COLO668 (cell line): ENCODE measurements around the gene RPP40.
"Not testable (repeated sequence)": the region's sequence is repeated elsewhere in the genome, so short reads cannot be mapped to it uniquely, and the experiment has no call there.

Experiments
- DNase-seq: peaks from one replicate; lab custom pipeline; 2025; ENCODE audit not compliant: unreplicated experiment; lab: John Stamatoyannopoulos, UW

RPP40 gene

GRCh38 chr6:5020142-5020541, 16.3 kb upstream of the RPP40 start:
- DNase-seq: no peak

GRCh38 chr6:5014072-5014561, 10.3 kb upstream of the RPP40 start:
- DNase-seq: no peak

GRCh38 chr6:5012519-5012918, 8.7 kb upstream of the RPP40 start:
- no peak for DNase-seq

- DNase-seq: no peak
Observed at GRCh38 chr6:5011346-5011745, 7.5 kb upstream of the RPP40 start.

- no peak for DNase-seq
Observed at GRCh38 chr6:5007531-5007930, 3.7 kb upstream of the RPP40 start.

GRCh38 chr6:5006222-5006621, 2.4 kb upstream of the RPP40 start:
- DNase-seq: no peak

GRCh38 chr6:5005038-5005433, 1.2 kb upstream of the RPP40 start:
- not testable (repeated sequence) for DNase-seq

DNA sequence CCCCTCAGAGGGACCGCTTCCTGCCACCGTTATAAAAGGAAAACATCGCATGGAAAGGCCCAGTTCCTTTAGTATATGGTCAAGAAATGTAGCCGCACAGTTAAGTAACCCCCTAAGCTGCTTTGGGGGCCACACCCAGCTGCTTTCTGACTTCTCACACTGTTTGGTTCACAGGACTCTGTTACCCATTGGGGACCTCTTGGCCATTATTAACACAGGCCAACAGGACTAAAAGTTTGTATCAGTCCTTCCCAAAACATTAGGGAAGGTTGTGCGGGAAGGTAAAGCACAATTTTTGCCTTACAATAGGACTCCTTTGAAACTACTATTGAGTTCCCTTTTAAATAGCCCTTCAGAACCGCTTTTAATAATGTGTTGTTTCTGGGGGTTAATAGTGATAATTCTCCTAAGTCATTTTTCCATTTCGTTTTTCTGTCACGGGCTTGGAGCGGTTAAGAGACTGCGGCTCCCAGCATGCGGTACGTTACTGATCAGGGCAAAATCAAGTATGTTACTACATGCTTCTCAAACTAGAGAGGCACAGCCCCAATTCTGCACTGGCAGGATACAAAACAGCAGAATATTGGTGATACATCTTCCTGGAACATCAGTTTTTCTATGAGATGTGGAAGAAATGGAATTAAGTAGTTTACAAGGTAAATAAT, 668 bp upstream of the RPP40 start:
- DNase-seq: no peak

DNA sequence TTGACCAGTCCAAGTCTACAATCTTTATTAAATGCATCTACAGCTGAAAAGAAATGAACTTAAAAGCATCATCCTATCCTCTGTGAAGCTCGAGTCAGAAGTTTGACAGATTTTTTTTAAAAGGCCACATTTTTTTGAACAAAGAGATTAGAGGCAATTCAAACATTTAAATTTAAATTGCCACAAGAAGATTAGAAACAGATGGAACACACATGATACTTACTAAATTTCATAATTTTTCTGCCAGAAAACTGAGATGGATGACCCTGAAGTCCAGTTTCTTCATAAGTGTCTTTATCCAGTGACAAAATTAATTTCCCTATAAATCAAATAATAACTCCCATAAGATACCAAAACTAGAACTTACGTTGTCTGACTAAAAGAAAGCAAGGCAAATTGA, 4.3 kb downstream of the RPP40 start:
- DNase-seq: no peak

GRCh38 chr6:4997862-4998261, 6.0 kb downstream of the RPP40 start:
- no peak for DNase-seq

- no peak for DNase-seq
Observed at GRCh38 chr6:4994741-4995140, 9.1 kb downstream of the RPP40 start.

- no peak for DNase-seq
Observed at GRCh38 chr6:4987432-4987831, 16.4 kb downstream of the RPP40 start.

DNA sequence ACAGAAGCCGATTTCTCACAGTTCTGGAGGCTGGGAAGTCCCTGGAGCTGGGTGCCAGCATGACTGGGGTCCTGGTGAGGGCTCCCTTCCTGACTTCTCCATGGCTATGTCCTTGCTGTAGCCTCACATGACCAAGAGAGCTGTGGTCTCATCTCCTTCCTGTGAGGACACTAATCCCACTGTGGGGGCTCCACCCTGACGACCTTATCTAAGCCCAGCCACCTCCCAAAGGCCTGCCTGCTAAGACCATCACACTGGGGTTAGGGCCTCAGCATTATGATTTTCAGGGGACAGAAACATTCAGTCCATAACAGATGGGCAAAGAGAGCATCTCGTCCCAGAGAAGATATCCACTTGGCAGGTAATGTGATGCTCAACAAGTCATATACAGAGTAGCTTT, 16.8 kb downstream of the RPP40 start:
- no peak for DNase-seq

DNA sequence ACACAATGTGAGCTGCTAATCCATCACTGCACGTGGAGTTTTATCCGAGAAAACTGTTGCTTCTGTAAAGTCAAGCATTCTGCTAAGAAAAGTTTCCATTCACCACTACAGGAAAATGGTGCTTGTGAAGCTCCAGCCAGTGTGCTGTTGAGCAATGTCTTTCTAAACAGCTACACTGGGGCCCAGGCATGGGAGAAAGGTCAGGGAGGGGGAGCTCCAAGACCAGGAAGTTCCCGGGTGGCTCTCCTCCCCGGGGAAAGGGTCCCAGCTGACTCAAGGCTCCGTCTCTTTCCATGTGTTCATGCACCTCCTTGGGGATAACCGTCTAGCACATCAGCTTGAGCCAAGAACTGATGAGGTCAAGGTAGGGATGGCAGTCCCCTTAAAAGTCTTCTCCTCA, 20.5 kb downstream of the RPP40 start:
- DNase-seq: no peak

DNA sequence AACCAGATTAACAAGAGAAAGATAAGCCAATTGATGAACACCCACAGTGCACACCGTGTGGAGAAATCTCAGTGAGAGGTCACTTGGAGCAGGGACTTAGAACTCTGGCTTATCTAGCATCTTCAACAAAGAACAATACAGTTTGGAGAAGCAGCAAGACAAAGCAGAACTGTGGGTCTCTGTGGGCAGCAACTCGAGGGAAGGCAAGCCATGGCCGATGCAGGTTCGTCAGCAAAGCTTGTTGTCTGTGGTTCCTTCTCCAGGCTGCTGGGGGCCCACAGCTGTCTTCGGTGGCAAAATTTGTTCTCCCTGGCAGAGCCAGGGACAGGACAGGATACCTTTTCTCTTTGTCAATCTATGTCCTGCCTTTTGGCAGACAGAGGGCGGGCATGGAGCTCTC, 22.1 kb downstream of the RPP40 start:
- DNase-seq: no peak

DNA sequence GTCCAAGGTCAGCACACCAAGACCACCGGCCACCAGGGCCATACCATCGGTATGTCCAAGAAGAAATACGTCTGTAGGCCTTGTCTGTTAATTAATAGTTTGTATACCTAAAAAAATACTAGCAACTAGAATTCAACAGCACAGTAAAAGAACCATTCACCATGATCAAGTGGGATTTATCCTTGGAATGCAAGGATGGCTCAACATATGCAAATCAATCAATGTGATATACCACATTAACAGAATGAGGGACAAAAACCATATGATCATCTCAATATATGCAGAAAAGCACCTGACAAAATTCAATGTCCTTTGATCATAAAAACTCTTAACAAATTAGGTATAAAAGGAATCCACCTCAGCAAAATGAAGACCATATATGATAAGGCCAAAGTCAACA, 24.4 kb downstream of the RPP40 start:
- DNase-seq: no peak

GRCh38 chr6:4977468-4977867, 26.4 kb downstream of the RPP40 start:
- no peak for DNase-seq

DNA sequence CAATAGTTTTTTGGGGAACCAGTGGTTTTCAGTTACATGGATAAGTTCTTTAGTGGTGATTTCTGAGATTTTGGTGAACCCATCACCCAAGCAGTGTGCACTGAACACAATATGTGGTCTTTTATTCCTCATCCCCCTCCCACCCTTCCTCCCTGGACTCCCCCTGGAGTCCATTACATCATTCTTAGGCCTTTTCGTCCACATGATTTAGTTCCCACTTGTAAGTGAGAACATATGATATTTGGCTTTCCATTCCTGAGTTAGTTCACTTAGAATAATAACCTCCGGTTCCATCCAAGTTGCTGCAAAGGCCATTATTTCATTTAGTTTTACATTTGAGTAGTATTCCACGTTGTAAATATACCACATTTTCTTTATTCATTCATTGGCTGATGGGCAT, 28.3 kb downstream of the RPP40 start:
- DNase-seq: no peak

DNA sequence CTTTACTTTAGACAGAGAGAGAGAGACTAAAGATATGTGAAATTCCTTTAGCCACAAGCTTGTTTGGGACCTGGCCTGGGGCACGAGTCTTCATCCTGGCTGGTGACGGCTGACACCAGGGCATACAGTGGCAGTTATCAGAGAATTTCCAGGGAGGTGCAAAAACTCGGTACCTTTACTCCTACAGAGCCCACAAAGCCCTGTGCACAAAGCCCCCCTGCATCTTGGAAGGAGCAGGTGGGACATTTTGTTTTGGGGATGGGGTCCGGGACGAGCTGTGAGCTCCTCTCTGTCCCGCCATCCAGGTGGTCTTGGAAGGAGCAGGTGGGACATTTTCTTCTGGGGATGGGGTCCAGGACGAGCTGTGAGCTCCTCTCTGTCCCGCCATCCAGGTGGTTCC, 28.9 kb downstream of the RPP40 start:
- no peak for DNase-seq

DNA sequence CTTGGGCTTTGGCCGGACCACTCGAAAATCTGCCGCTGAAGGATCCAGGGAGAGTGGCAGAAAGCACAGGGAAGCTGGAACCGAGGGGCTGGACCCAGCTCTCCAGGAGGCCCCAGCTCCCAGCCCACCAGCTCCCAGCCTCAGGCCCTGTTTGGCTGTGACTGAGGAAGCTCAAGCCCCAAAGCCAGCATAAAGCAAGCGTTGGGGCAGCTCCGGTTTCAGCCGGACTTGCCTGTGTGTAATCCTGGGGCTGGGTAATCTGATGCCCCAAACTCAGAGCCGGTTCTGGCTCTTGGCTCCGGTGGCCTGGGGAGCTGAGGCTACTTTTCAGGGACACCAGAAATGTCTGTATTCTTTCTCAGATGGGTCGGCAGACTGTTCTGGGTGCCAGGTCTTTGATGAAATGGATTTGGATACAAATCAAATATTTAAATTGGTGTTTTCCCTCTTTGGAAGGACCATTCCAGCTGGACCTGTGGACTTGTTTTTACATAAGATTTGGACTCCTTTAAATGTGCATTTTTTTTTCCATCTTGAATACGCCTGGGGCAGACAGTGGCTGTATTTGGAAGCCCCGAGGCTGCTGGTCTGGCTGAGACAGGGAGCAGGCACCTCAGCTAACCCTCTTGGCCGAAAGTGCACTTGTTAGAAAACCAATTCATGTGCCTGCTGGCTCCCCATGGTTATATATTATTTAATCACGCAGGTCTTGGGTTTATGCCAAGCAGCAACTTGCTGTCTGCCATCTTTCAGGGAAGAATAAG, 29.7 kb downstream of the RPP40 start:
- DNase-seq: peak; percentile 27

GRCh38 chr6:4973415-4973814, 30.4 kb downstream of the RPP40 start:
- DNase-seq: no peak

- no peak for DNase-seq
Observed at GRCh38 chr6:4972438-4972837, 31.4 kb downstream of the RPP40 start.

GRCh38 chr6:4971851-4972250, 32.0 kb downstream of the RPP40 start:
- DNase-seq: no peak
